Vagina (tissue), 2 donors: ENCODE results near the gene MYO10.

Experiments
- POLR2A ChIP-seq, 2 donors: fragments of 450-650 bp; IDR thresholded peaks; one replicate each; pipeline ENCODE4 v1.6.1; 2017; ENCODE audit warnings: antibody characterized with exemption in 2 of 2, mild to moderate bottlenecking in 2 of 2, moderate library complexity in 2 of 2
- TF ChIP-seq, protein P1 (sequence below), 3 experiments: fragments of 450-650 bp in 2 of 3; fragments of 200-600 bp in 1 of 3; sonication (generic) in 1 of 3; IDR thresholded peaks; one replicate each; pipeline ENCODE4 v1.5.1; 2017 to 2019; ENCODE audit warnings: antibody characterized with exemption in 3 of 3, mild to moderate bottlenecking in 2 of 3, moderate library complexity in 2 of 3

DNA sequence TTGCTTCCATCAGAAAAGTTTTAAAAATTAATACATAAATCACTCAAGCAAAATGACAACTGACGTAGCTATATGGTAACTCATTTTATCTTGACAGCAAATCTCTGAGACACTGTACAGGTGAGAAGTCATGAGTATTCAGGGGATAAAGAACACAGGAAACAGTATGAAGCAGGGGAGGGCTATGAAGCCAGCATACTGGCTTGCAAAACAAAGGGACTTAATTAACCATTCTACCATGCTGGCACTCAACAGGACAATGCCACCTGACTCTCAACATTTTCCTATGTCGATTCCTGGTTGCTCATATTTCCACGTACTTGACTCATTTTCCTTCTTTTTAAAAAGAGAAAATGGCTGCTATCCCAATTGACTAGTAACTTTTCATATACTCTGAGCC is 167.9 kb downstream of the MYO10 start:
- TF ChIP-seq POLR2A (IDR thresholded peaks at IDR 0.05), result no peak
- TF ChIP-seq, protein P1, sequence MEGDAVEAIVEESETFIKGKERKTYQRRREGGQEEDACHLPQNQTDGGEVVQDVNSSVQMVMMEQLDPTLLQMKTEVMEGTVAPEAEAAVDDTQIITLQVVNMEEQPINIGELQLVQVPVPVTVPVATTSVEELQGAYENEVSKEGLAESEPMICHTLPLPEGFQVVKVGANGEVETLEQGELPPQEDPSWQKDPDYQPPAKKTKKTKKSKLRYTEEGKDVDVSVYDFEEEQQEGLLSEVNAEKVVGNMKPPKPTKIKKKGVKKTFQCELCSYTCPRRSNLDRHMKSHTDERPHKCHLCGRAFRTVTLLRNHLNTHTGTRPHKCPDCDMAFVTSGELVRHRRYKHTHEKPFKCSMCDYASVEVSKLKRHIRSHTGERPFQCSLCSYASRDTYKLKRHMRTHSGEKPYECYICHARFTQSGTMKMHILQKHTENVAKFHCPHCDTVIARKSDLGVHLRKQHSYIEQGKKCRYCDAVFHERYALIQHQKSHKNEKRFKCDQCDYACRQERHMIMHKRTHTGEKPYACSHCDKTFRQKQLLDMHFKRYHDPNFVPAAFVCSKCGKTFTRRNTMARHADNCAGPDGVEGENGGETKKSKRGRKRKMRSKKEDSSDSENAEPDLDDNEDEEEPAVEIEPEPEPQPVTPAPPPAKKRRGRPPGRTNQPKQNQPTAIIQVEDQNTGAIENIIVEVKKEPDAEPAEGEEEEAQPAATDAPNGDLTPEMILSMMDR (IDR thresholded peaks at IDR 0.05), result no peak
